HepG2 (cell line): Measurements from ENCODE around the gene GRIFIN. TPM values are rescaled to one million over a fixed set of nuclear protein-coding genes. Genes with fewer than 3 reads are reported as not detected.

Experiments used
- ATAC-seq: fragments of 200-7000 bp; cut with Tn5 transposase; 3 replicates; pipeline ENCODE4 v1.9.1; 2020; ENCODE audit warnings: mild to moderate bottlenecking, moderate library complexity
- BruUV-seq: library from RNA; stranded (reverse); fragments of 400-500 nt; replicated peaks from 2 replicates; lab custom pipeline; 2021; lab: Mats Ljungman, UMichigan
- CTCF ChIA-PET: fragments of 300-600 bp; formaldehyde crosslinking; extraction: SDS; loops from one replicate; lab custom pipeline; 2021; ENCODE audit warnings: low total read pairs, inconsistent platforms, low intra/inter-chr PET ratio; lab: Yijun Ruan, JAX
- POLR2A ChIA-PET: fragments of 350-600 bp; sonication (Branson Sonifier 250); formaldehyde crosslinking; loops from one replicate; lab custom pipeline; 2020; ENCODE audit warnings: antibody characterized with exemption, inconsistent platforms; lab: Yijun Ruan, JAX
- DNase-seq: peaks from one replicate; pipeline ENCODE4 v3.0.0-alpha.2; 2015; ENCODE audit warnings: low spot score
- FAIRE-seq: peaks from 3 replicates; lab custom pipeline; 2011; peaks lifted over from hg19 to GRCh38; lab: Jason Lieb, UNC
- H2AFZ ChIP-seq: one replicate; pipeline ENCODE4 v1.6.1; 2011; ENCODE audit warnings: low read length, inconsistent platforms
- H3K27ac ChIP-seq: fragments of 300-600 bp; 3 replicates; pipeline ENCODE4 v1.8.0; 2011; ENCODE audit warnings: mixed run types, mild to moderate bottlenecking, mixed read lengths, low read length, inconsistent platforms; ENCODE audit not compliant: insufficient read depth; ENCODE audit errors: extremely low read length
- H3K27me3 ChIP-seq, 2 experiments: fragments of 200-600 bp in 1 of 2; 2 replicates in 1 of 2; 3 replicates in 1 of 2; pipeline versions ENCODE4 v1.6.0 to v1.8.0; 2011; ENCODE audit warnings: low read length in 2 of 2, mild to moderate bottlenecking in 2 of 2, moderate library complexity in 2 of 2, inconsistent platforms in 1 of 2; ENCODE audit not compliant: insufficient read depth in 2 of 2, control insufficient read depth in 1 of 2
- H3K36me3 ChIP-seq, 2 experiments: fragments of 200-600 bp in 1 of 2; replicated peaks in 1 of 2; 2 replicates in 1 of 2; 3 replicates in 1 of 2; pipeline versions ENCODE4 v1.5.1 to v1.8.0; 2011; ENCODE audit warnings: low read length in 2 of 2, inconsistent platforms in 1 of 2; ENCODE audit not compliant: insufficient read depth in 2 of 2, control insufficient read depth in 1 of 2
- H3K4me1 ChIP-seq: 2 replicates; pipeline ENCODE4 v1.5.1; 2012; ENCODE audit warnings: low read length, inconsistent platforms; ENCODE audit not compliant: insufficient read depth
- H3K4me2 ChIP-seq: 2 replicates; pipeline ENCODE4 v1.6.0; 2011; ENCODE audit warnings: low read depth, low read length, inconsistent platforms
- H3K4me3 ChIP-seq, 3 experiments: fragments of 200-600 bp in 1 of 3; sonication (generic), shearing (Covaris generic) in 1 of 3; replicated peaks in 1 of 3; 2 replicates each; pipeline ENCODE4 v1.5.1; 2011 to 2016; ENCODE audit warnings: low read length in 3 of 3, inconsistent platforms in 2 of 3, low read depth in 2 of 3, mild to moderate bottlenecking in 2 of 3, control low read depth in 1 of 3, mixed read lengths in 1 of 3; ENCODE audit not compliant: insufficient read depth in 1 of 3
- H3K79me2 ChIP-seq: one replicate; pipeline ENCODE4 v1.6.1; 2011; ENCODE audit warnings: low read length, inconsistent platforms; ENCODE audit not compliant: insufficient read depth
- H3K9ac ChIP-seq: 2 replicates; pipeline ENCODE4 v1.6.0; 2011; ENCODE audit warnings: mild to moderate bottlenecking, low read depth, low read length, inconsistent platforms; ENCODE audit not compliant: insufficient read depth
- H3K9me3 ChIP-seq: 2 replicates; pipeline ENCODE4 v1.5.1; 2012; ENCODE audit warnings: mild to moderate bottlenecking, low read length
- H4K20me1 ChIP-seq: 2 replicates; pipeline ENCODE4 v1.6.0; 2011; ENCODE audit warnings: inconsistent platforms, mild to moderate bottlenecking, low read length, moderate library complexity; ENCODE audit not compliant: insufficient read depth
- CEBPG ChIP-seq: IDR thresholded peaks from 2 replicates; pipeline ENCODE4 v1.6.1; 2016
- CHD4 ChIP-seq: fragments of 200-600 bp; sonication (generic); IDR thresholded peaks from 2 replicates; pipeline ENCODE4 v1.7.0; 2017; ENCODE audit warnings: mild to moderate bottlenecking, low read length, borderline replicate concordance
- MTF1 ChIP-seq: sonication (generic); formaldehyde crosslinking; IDR thresholded peaks from 2 replicates; pipeline ENCODE4 v1.5.0; 2020; ENCODE audit warnings: missing genetic modification reagents
- NR3C1 ChIP-seq: sonication (generic); formaldehyde crosslinking; IDR thresholded peaks from 2 replicates; pipeline ENCODE4 v1.4.0; 2020; ENCODE audit warnings: missing genetic modification reagents
- RELA ChIP-seq: sonication (generic); formaldehyde crosslinking; IDR thresholded peaks from 2 replicates; pipeline ENCODE4 v1.4.0; 2020; ENCODE audit warnings: missing genetic modification reagents
- TCF12 ChIP-seq, 2 experiments: fragments of 450-650 bp in 1 of 2; sonication (generic) in 1 of 2; formaldehyde crosslinking in 1 of 2; IDR thresholded peaks; 2 replicates each; pipeline versions ENCODE4 v1.6.1 to v1.8.0; 2017 to 2022; ENCODE audit warnings: antibody characterized with exemption in 1 of 2, mild to moderate bottlenecking in 1 of 2, missing genetic modification reagents in 1 of 2, moderate library complexity in 1 of 2
- WGBS: methylation state at CpG from one replicate; pipeline ENCODE4 v1.1.6; 2017; ENCODE audit warnings: low lambda C conversion rate; 5-methylcytosine and 5-hydroxymethylcytosine counted together
- in situ Hi-C: cut with HindIII; loops from 2 replicates; pipeline ENCODE4 v1.10.0; 2017; ENCODE audit warnings: low pct_unique_long_range_greater_than_20kb; ENCODE audit not compliant: extremely low pct_ligation_motif_present
- intact Hi-C: fragments of 100-400 bp; cut with micrococcal nuclease; formaldehyde crosslinking; loops from one replicate; pipeline ENCODE4 v1.10.0; 2022; ENCODE audit not compliant: unreplicated experiment
- polyA plus RNA-seq, 8 experiments: library from polyadenylated mRNA; depleted of rRNA in 3 of 8; stranded (reverse) in 7 of 8; unstranded in 1 of 8; fragments of >200 nt; fragmentation: Illumina TruSeq in 4 of 8; extraction: Trizol in 4 of 8; gene quantifications; 2 replicates each; pipeline versions ENCODE4 v1.2.1 to v1.2.3, GENCODE V29; 2011 to 2016; ENCODE audit warnings: low read depth in 4 of 8, missing spikeins in 1 of 8, mixed read lengths in 1 of 8; ENCODE audit not compliant: insufficient read depth in 1 of 8
- total RNA-seq, 5 experiments: library from RNA; depleted of rRNA; stranded (reverse); fragments of >200 nt; fragmentation: Illumina TruSeq; extraction: Trizol; gene quantifications; 2 replicates each; pipeline ENCODE4 v1.2.3, GENCODE V29; 2016; ENCODE audit warnings: low read depth in 1 of 5
- TF ChIP-seq, protein P1 (sequence below): sonication (generic); formaldehyde crosslinking; IDR thresholded peaks from 2 replicates; pipeline ENCODE4 v1.8.1; 2023; ENCODE audit warnings: mild to moderate bottlenecking, moderate library complexity, missing genetic modification reagents
- TF ChIP-seq, protein P2 (sequence below): IDR thresholded peaks from 2 replicates; pipeline ENCODE4 v1.6.1; 2016; ENCODE audit warnings: mild to moderate bottlenecking, missing biosample characterization, missing genetic modification reagents
- TF ChIP-seq, protein P3 (sequence below): sonication (generic); formaldehyde crosslinking; IDR thresholded peaks from 2 replicates; pipeline ENCODE4 v1.4.0; 2020; ENCODE audit warnings: mild to moderate bottlenecking, missing genetic modification reagents
- TF ChIP-seq, protein P4 (sequence below): sonication (generic); formaldehyde crosslinking; IDR thresholded peaks from 2 replicates; pipeline ENCODE4 v1.5.1; 2020; ENCODE audit warnings: missing genetic modification reagents, mild to moderate bottlenecking, borderline replicate concordance
- TF ChIP-seq, protein P5 (sequence below): sonication (generic); formaldehyde crosslinking; IDR thresholded peaks from 2 replicates; pipeline ENCODE4 v1.4.0; 2020; ENCODE audit warnings: missing genetic modification reagents
- TF ChIP-seq, protein P6 (sequence below): sonication (generic); formaldehyde crosslinking; conservative IDR thresholded peaks from 2 replicates; pipeline ENCODE4 v1.5.0; 2020; ENCODE audit warnings: missing genetic modification reagents

GRIFIN gene
- total and polyA plus RNA-seq, 2 of the 13 experiments (the other 11 are each of a cell fraction or from before 2014, with no cell fraction given): not detected

DNA sequence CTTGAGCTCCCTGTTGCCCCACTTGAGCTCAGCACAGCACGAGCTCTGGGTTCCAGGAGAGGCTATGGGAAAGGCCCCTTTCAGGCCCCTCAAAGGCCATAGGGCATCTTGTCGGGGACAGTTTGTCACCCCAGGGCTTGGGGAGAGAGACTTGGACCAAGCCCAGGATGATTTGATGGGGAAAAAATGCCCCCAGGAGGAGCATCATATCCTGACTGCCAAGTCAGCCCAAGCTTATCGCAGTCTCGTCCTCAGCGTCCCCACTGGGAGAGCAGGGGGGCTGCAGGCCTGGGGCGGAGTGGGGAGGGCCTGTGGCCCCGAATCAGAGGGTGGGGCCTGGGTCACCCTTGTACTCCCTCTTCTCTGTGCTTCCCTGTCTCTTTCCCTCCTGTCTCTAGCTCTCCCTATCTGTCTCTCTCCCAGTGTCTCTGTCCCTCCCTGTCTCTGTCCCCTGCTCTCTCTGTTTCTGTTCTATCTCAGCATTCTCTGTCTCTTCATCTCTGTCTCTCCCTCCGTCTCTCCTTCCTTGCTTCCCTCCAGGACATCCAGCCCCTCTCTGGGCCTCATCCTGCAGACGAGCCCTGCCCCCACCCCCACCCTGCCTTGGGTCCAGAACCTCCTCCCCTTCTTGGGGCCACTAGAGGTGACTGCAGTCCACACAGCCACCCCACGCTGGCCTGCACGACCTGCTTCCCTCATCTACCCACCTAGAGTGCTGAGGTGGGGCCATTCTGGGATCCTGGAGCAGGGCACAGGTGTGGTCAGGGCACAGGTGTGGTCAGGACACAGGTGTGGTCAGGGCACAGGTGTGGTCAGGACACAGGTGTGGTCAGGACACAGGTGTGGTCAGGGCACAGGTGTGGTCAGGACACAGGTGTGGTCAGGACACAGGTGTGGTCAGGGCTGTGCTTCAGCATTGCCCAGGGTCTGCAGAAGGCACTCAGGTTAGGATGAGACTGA is 17.3 kb upstream of the GRIFIN start:
- in situ Hi-C loops: no loop called here
- intact Hi-C loops: no loop called here
- no peaks in the 10 kb centered on the region for H3K9me3 ChIP-seq
- TF ChIP-seq, protein P1, sequence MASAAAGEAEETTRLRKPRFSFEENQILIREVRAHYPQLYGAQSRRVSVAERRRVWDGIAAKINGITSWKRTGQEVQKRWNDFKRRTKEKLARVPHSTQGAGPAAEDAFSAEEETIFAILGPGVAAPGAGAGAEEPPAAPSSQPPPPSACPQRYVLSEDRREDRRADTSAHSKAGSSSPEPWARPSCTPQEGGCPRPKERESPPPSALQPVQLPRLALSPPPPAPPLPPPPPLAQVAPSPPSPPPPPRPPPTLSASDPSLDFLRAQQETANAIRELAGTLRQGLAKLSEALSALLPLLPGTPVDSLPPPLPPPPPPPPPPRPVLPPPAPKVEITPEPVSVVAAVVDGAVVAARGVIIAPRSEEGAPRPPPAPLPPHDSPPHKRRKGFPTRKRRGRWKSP (CRISPR knock-in tag): no peak
- no peak for TF ChIP-seq CEBPG (CRISPR knock-in tag)
- TF ChIP-seq MTF1 (CRISPR knock-in tag): no peak
- TF ChIP-seq, protein P2, sequence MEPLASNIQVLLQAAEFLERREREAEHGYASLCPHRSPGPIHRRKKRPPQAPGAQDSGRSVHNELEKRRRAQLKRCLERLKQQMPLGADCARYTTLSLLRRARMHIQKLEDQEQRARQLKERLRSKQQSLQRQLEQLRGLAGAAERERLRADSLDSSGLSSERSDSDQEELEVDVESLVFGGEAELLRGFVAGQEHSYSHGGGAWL (CRISPR knock-in tag): no peak
- no peak for TF ChIP-seq CHD4
- TF ChIP-seq, protein P3, sequence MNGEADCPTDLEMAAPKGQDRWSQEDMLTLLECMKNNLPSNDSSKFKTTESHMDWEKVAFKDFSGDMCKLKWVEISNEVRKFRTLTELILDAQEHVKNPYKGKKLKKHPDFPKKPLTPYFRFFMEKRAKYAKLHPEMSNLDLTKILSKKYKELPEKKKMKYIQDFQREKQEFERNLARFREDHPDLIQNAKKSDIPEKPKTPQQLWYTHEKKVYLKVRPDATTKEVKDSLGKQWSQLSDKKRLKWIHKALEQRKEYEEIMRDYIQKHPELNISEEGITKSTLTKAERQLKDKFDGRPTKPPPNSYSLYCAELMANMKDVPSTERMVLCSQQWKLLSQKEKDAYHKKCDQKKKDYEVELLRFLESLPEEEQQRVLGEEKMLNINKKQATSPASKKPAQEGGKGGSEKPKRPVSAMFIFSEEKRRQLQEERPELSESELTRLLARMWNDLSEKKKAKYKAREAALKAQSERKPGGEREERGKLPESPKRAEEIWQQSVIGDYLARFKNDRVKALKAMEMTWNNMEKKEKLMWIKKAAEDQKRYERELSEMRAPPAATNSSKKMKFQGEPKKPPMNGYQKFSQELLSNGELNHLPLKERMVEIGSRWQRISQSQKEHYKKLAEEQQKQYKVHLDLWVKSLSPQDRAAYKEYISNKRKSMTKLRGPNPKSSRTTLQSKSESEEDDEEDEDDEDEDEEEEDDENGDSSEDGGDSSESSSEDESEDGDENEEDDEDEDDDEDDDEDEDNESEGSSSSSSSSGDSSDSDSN (CRISPR knock-in tag): no peak
- TF ChIP-seq, protein P4, sequence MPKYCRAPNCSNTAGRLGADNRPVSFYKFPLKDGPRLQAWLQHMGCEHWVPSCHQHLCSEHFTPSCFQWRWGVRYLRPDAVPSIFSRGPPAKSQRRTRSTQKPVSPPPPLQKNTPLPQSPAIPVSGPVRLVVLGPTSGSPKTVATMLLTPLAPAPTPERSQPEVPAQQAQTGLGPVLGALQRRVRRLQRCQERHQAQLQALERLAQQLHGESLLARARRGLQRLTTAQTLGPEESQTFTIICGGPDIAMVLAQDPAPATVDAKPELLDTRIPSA (CRISPR knock-in tag): no peak
- TF ChIP-seq, protein P5, sequence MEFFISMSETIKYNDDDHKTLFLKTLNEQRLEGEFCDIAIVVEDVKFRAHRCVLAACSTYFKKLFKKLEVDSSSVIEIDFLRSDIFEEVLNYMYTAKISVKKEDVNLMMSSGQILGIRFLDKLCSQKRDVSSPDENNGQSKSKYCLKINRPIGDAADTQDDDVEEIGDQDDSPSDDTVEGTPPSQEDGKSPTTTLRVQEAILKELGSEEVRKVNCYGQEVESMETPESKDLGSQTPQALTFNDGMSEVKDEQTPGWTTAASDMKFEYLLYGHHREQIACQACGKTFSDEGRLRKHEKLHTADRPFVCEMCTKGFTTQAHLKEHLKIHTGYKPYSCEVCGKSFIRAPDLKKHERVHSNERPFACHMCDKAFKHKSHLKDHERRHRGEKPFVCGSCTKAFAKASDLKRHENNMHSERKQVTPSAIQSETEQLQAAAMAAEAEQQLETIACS: no peak
- no peak for TF ChIP-seq TCF12 (IDR thresholded peaks at IDR 0.05)
- no peak for TF ChIP-seq TCF12 (CRISPR knock-in tag; IDR thresholded peaks at IDR 0.05)
- no peak for TF ChIP-seq RELA (CRISPR knock-in tag)
- TF ChIP-seq NR3C1 (CRISPR knock-in tag): no peak
- TF ChIP-seq, protein P6, sequence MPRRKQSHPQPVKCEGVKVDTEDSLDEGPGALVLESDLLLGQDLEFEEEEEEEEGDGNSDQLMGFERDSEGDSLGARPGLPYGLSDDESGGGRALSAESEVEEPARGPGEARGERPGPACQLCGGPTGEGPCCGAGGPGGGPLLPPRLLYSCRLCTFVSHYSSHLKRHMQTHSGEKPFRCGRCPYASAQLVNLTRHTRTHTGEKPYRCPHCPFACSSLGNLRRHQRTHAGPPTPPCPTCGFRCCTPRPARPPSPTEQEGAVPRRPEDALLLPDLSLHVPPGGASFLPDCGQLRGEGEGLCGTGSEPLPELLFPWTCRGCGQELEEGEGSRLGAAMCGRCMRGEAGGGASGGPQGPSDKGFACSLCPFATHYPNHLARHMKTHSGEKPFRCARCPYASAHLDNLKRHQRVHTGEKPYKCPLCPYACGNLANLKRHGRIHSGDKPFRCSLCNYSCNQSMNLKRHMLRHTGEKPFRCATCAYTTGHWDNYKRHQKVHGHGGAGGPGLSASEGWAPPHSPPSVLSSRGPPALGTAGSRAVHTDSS (CRISPR knock-in tag): no peak
- no peaks in the 10 kb centered on the region for H4K20me1 ChIP-seq
- no peaks in the 10 kb centered on the region for H3K4me1 ChIP-seq
- H3K9ac ChIP-seq: no peak overlapping the region
- H3K79me2 ChIP-seq: no peaks in the 10 kb centered on the region
- no peak overlapping the region for H2AFZ ChIP-seq
- no TSS peak for BruUV-seq
- 10% methylated on average over 10 of the region's 11 CpGs for WGBS
- H3K27ac ChIP-seq: no peak overlapping the region
- ChIA-PET CTCF (no interaction called here), POLR2A (no interaction called here)
- no peaks in the 10 kb centered on the region for H3K36me3 ChIP-seq
- ATAC-seq: no peak
- no peak for DNase-seq
- H3K27me3 ChIP-seq: peaks cover 18 to 45% of the 10 kb centered on the region in 2 experiments
- no peak for FAIRE-seq
- no peak overlapping the region for H3K4me3 ChIP-seq
- H3K4me2 ChIP-seq: no peak overlapping the region
